Lower leg skin (tissue), 4 donors: ENCODE measurements around the gene BCL7B. TPM values are rescaled to one million over a fixed set of nuclear protein-coding genes. Genes with fewer than 3 reads are reported as not detected.

Experiments used
- DNase-seq, 2 donors: peaks; one replicate each; pipeline ENCODE4 v3.0.0-alpha.2; 2019; ENCODE audit warnings: low spot score in 2 of 2
- H3K4me3 ChIP-seq: fragments of 200-600 bp; sonication (generic); 2 replicates; pipeline ENCODE4 v1.5.1; 2017; ENCODE audit warnings: mild to moderate bottlenecking, low read depth; ENCODE audit not compliant: poor library complexity, severe bottlenecking
- CTCF ChIP-seq, 3 donors: fragments of 450-650 bp; IDR thresholded peaks; one replicate each; pipeline ENCODE4 v1.5.1; 2016; ENCODE audit warnings: antibody characterized with exemption in 3 of 3, mild to moderate bottlenecking in 3 of 3, moderate library complexity in 2 of 3
- POLR2A ChIP-seq, 2 donors: fragments of 450-650 bp; IDR thresholded peaks; one replicate each; pipeline ENCODE4 v1.6.1; 2016 to 2017; ENCODE audit warnings: antibody characterized with exemption in 2 of 2, mild to moderate bottlenecking in 1 of 2, moderate library complexity in 1 of 2
- WGBS, 2 donors: methylation state at CpG; one replicate each; pipeline ENCODE4 v1.1.5; 2018; 5-methylcytosine and 5-hydroxymethylcytosine counted together
- intact Hi-C: fragments of 100-400 bp; cut with DNase I; formaldehyde crosslinking; loops from one replicate; pipeline ENCODE4 v1.15.0; 2023; ENCODE audit warnings: low total_unique reads
- total RNA-seq, 4 donors: library from RNA; depleted of rRNA; stranded (reverse); fragments of >200 nt; gene quantifications; one replicate each; pipeline ENCODE4 v1.1.0, GENCODE V29; 2016

Gene BCL7B
- total RNA-seq, 4 donors from 2014 or later: 31.8 to 66.2 (median 47.7) TPM

- intact Hi-C loops: no loop called here
- TF ChIP-seq POLR2A (IDR thresholded peaks at IDR 0.05): no peak
- no peak for TF ChIP-seq CTCF (IDR thresholded peaks at IDR 0.05)
- H3K4me3 ChIP-seq: peak overlapping the region; percentile 96
- WGBS, 2 donors: 0 to 1% methylated on average over 33 to 36 of the region's 36 CpGs
- no peak for DNase-seq
Observed at GRCh38 chr7:73520673-73521635, 36.5 kb downstream of the BCL7B start.

- DNase-seq: peak in 1 of 2 donors; percentile 82
- H3K4me3 ChIP-seq: no peak overlapping the region
- TF ChIP-seq POLR2A (IDR thresholded peaks at IDR 0.05) (no peak), CTCF (IDR thresholded peaks at IDR 0.05) (no peak)
- WGBS, 2 donors: 60 to 66% methylated on average over 18 of the region's 18 CpGs
- intact Hi-C loops: no loop called here
Observed at GRCh38 chr7:73519867-73520672, 37.4 kb downstream of the BCL7B start.

- intact Hi-C loops: no loop called here
- WGBS, 2 donors: 82 to 84% methylated on average over 5 of the region's 5 CpGs
- DNase-seq: peak in 1 of 2 donors; percentile 13
- H3K4me3 ChIP-seq: no peak overlapping the region
- no peak for TF ChIP-seq POLR2A (IDR thresholded peaks at IDR 0.05)
- TF ChIP-seq CTCF (IDR thresholded peaks at IDR 0.05): no peak
Observed at GRCh38 chr7:73518470-73518869, 39.0 kb downstream of the BCL7B start.

- TF ChIP-seq POLR2A (IDR thresholded peaks at IDR 0.05) (no peak), CTCF (IDR thresholded peaks at IDR 0.05) (no peak)
- no peak overlapping the region for H3K4me3 ChIP-seq
- DNase-seq: no peak
- 86 to 88% methylated on average over 6 of the region's 6 CpGs for WGBS, 2 donors
- intact Hi-C loops: no loop called here
Observed at GRCh38 chr7:73517241-73517995, 40.1 kb downstream of the BCL7B start.

GRCh38 chr7:73515178-73515577, 42.3 kb downstream of the BCL7B start:
- TF ChIP-seq CTCF (IDR thresholded peaks at IDR 0.05) (no peak), POLR2A (IDR thresholded peaks at IDR 0.05) (no peak)
- intact Hi-C loops: no loop called here
- no peak overlapping the region for H3K4me3 ChIP-seq
- no peak for DNase-seq
- 95 to 98% methylated on average over 3 of the region's 3 CpGs for WGBS, 2 donors
